Heart right ventricle (tissue), 16 donors: ENCODE measurements around the gene CELF4. TPM values are rescaled to one million over a fixed set of nuclear protein-coding genes. Genes with fewer than 3 reads are reported as not detected.

Experiments
- ATAC-seq, 8 donors: fragments of 200-7000 bp; cut with Tn5 transposase; one replicate each; pipeline ENCODE4 v1.9.1; 2020; ENCODE audit warnings: mild to moderate bottlenecking in 8 of 8, moderate library complexity in 8 of 8, moderate number of reproducible peaks in 1 of 8
- DNase-seq, 2 donors: peaks; one replicate each; pipeline ENCODE4 v3.0.0-alpha.2; 2020
- H3K27ac ChIP-seq, 10 donors: fragments of 200-600 bp; sonication (generic) in 2 of 10; one replicate each; pipeline versions ENCODE4 v1.5.0 to v1.8.0; 2020 to 2022; ENCODE audit warnings: mild to moderate bottlenecking in 3 of 10
- H3K27me3 ChIP-seq, 7 donors: fragments of 200-600 bp; one replicate each; pipeline ENCODE4 v1.8.0; 2021 to 2022; ENCODE audit warnings: mild to moderate bottlenecking in 2 of 7
- H3K36me3 ChIP-seq, 9 donors: fragments of 200-600 bp; sonication (generic) in 1 of 9; one replicate each; pipeline versions ENCODE4 v1.5.0 to v1.8.0; 2020 to 2022; ENCODE audit warnings: mild to moderate bottlenecking in 2 of 9
- H3K4me1 ChIP-seq, 9 donors: fragments of 200-600 bp; sonication (generic) in 1 of 9; one replicate each; pipeline versions ENCODE4 v1.5.0 to v1.8.0; 2020 to 2022; ENCODE audit warnings: mild to moderate bottlenecking in 4 of 9
- H3K4me3 ChIP-seq, 10 donors: fragments of 200-600 bp; sonication (generic) in 2 of 10; one replicate each; pipeline versions ENCODE4 v1.5.0 to v1.8.0; 2020 to 2022; ENCODE audit warnings: mild to moderate bottlenecking in 7 of 10, moderate library complexity in 2 of 10
- H3K9me3 ChIP-seq, 11 donors: fragments of 200-600 bp in 10 of 11; sonication (generic) in 2 of 11; one replicate each; pipeline versions ENCODE4 v1.5.0 to v1.8.0; 2013 to 2022; ENCODE audit warnings: mild to moderate bottlenecking in 2 of 11, control low read depth in 1 of 11, moderate library complexity in 1 of 11
- CTCF ChIP-seq, 9 donors: fragments of 200-600 bp; sonication (generic) in 2 of 9; IDR thresholded peaks; one replicate each; pipeline versions ENCODE4 v1.5.0 to v1.8.0; 2021 to 2022; ENCODE audit warnings: antibody characterized with exemption in 9 of 9, mild to moderate bottlenecking in 5 of 9, moderate library complexity in 1 of 9
- WGBS, 2 donors: extraction: QIAGEN DNeasy Blood & Tissue Kit; methylation state at CpG; one replicate each; pipeline ENCODE4 v1.1.7; 2013; ENCODE audit warnings: inconsistent platforms in 1 of 2; 5-methylcytosine and 5-hydroxymethylcytosine counted together
- intact Hi-C, 10 donors: fragments of 100-400 bp; cut with DNase I; formaldehyde crosslinking; loops; one replicate each; pipeline versions ENCODE4 v1.11.1 to v1.14.2; 2022
- polyA plus RNA-seq, 2 donors: library from polyadenylated mRNA; stranded (reverse); fragments of 200-250 nt; gene quantifications; one replicate each; pipeline ENCODE4 v1.2.3, GENCODE V29; 2013
- total RNA-seq, 10 donors: library from RNA; stranded (reverse); fragmentation: NEBNext Ultra II Directional in 3 of 10; extraction: Animal tissue kit (Norgen Biotek cat#: 25700) in 3 of 10; gene quantifications; one replicate each; pipeline versions ENCODE4 v1.2.1 to v1.2.4, GENCODE V29; 2021 to 2023
- donor health status: Arrhythmogenic right ventricular cardiomyopathy.
- donor health status: ischemic (EF 13 %, LVEDD 7.1; RV severe dilation, severe dysfunction).
- donor health status: healthy with polysubstance abuse.
- donor health status: DM: no; HTN: yes; CAD: no.
- donor health status: DM: no; HTN: no; CAD: no.
- donor health status: ischemic (EF 25% LVEDD 6.9; RV normal size, moderate dysfunction).
- donor health status: ischemic (EF 25% LVEDD 5.7; RV mildly dilated, moderate dysfunction).
- donor health status: healthy.
- donor health status: DM: yes; HTN: yes; CAD: no.
- donor health status: Ischemic cardiomyopathy.
- donor health status: ischemic (EF 35%, LVEDD 5.7; RV mildly dilated, moderate dysfunction).
- donor health status: nonischemic (EF 11% LVEDD 7.7; RV severe dilation, severe dysfunction).
- donor health status: DM: yes; HTN: yes; CAD: no.
- donor health status: PGD.
- donor health status: ischemic (EF 29% LVEDD 5.4; RV normal size, mild dysfunction).
- donor health status: nonischemic (EF 23%, LVEDD 6.1; RV moderate dilation, normal function).

Gene CELF4
- total and polyA plus RNA-seq, 12 donors = 0.07 to 1.2 (median 0.31) TPM; not detected in 1

GRCh38 chr18:37502036-37502435 lies 63.6 kb downstream of the CELF4 start:
- no peak for TF ChIP-seq CTCF (IDR thresholded peaks at IDR 0.05)
- DNase-seq (no peak), ATAC-seq (no peak)
- intact Hi-C loops = no loop called here
- Histone ChIP-seq H3K27ac (no peak overlapping the region), H3K4me1 (no peaks in the 10 kb centered on the region), H3K9me3 (no peaks in the 10 kb centered on the region), H3K27me3 (peaks cover 0 to 25% (median 12%) of the 10 kb centered on the region in 7 donors), H3K4me3 (no peak overlapping the region), H3K36me3 (no peaks in the 10 kb centered on the region)
- WGBS, 2 donors = 44% methylated on average over 14 of the region's 14 CpGs

GRCh38 chr18:37501136-37501535 lies 64.5 kb downstream of the CELF4 start:
- peaks cover 0 to 25% (median 12%) of the 10 kb centered on the region in 7 donors for H3K27me3 ChIP-seq
- 77 to 83% methylated on average over 4 of the region's 4 CpGs for WGBS, 2 donors
- intact Hi-C loops = no loop called here
- no peak overlapping the region for H3K4me3 ChIP-seq
- no peaks in the 10 kb centered on the region for H3K9me3 ChIP-seq
- H3K36me3 ChIP-seq = no peaks in the 10 kb centered on the region
- ATAC-seq = no peak
- no peaks in the 10 kb centered on the region for H3K4me1 ChIP-seq
- DNase-seq = no peak
- no peak overlapping the region for H3K27ac ChIP-seq
- TF ChIP-seq CTCF (IDR thresholded peaks at IDR 0.05) = no peak

DNA sequence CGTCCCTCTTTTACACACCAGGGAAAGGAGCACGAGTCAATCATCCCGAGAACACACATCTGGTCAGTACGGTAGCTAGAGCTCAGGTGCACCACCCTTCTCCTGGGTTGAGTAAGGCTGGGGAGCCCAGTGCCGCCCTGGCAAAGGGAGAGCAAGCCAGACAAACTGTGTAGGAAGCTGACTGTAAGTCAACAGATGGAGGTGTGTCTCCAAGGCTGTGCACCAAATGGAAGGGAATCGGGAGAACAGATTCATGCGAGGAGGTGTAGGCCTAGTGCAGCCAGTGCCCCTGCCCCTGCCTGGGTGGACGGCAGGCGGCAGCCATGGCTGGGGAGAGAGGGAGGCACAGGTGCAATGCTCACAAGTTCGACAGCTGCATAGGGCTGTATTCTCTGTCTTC lies 65.7 kb downstream of the CELF4 start:
- intact Hi-C loops = no loop called here
- 87 to 90% methylated on average over 10 of the region's 10 CpGs for WGBS, 2 donors
- ATAC-seq = no peak
- H3K4me1 ChIP-seq = no peaks in the 10 kb centered on the region
- TF ChIP-seq CTCF (IDR thresholded peaks at IDR 0.05) = no peak
- DNase-seq = no peak
- peaks cover 0 to 25% (median 12%) of the 10 kb centered on the region in 7 donors for H3K27me3 ChIP-seq
- no peaks in the 10 kb centered on the region for H3K36me3 ChIP-seq
- H3K4me3 ChIP-seq = no peak overlapping the region
- no peak overlapping the region for H3K27ac ChIP-seq
- no peaks in the 10 kb centered on the region for H3K9me3 ChIP-seq

DNA sequence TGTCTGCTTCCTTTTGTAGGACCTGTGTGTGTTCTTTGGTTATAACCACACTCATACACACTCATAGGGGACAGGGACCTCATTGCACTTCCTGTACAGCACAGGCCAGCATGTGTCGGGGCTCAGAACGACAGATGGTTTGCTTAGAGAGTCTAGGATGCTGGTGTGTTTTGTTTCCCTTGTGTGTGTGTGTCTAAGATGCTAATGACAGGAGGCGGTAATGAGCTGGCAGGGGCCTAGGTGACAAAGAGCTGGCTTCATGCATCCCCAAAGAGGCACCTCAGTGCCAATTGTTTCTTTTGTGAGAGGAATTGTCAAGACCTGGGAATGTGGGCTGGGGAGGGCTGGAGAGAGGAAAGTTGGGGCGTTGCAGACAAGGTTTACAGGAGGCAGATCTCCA lies 66.6 kb downstream of the CELF4 start:
- H3K9me3 ChIP-seq = no peaks in the 10 kb centered on the region
- no peak for DNase-seq
- no peak for ATAC-seq
- H3K27ac ChIP-seq = no peak overlapping the region
- H3K27me3 ChIP-seq = peaks cover 0 to 32% (median 19%) of the 10 kb centered on the region in 7 donors
- H3K4me1 ChIP-seq = no peaks in the 10 kb centered on the region
- 50 to 58% methylated on average over 4 of the region's 4 CpGs for WGBS, 2 donors
- no peak overlapping the region for H3K4me3 ChIP-seq
- TF ChIP-seq CTCF (IDR thresholded peaks at IDR 0.05) = no peak
- H3K36me3 ChIP-seq = no peaks in the 10 kb centered on the region
- intact Hi-C loops = no loop called here
